ENCODE data around the gene ZNF607.

DNA sequence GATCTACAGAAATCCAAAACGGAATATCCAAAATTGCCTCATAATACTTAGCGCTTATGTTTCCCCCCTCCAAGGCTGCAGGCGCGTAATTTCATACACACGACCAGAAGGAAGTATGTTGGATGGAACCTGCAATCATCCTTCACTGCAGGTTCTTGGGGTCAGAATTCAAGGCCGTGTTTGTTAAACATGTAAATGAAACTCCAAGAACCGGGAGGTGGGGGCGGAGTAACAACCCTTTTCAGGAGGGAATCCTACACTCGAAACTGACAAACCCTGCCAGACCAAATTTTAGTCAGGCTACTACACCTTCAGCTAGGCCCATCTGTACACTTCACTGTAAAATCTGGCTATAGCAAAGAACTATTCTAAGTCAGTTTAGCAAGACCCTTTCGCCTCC, 1.3 kb downstream of the ZNF607 start:
- TF ChIP-seq ZNF70 (CRISPR knock-in tag; IDR thresholded peaks at IDR 0.05) (no peak), ARNTL (CRISPR knock-in tag; IDR thresholded peaks at IDR 0.05; ENCODE audit: borderline replicate concordance, low read depth) (no peak), ESRRG (CRISPR knock-in tag; IDR thresholded peaks at IDR 0.05) (no peak), TOX (CRISPR knock-in tag; IDR thresholded peaks at IDR 0.05; ENCODE audit: borderline replicate concordance) (no peak), CSDC2 (CRISPR knock-in tag; IDR thresholded peaks at IDR 0.05) (no peak), RARB (CRISPR knock-in tag; IDR thresholded peaks at IDR 0.05) (no peak), ZFP3 (CRISPR knock-in tag; IDR thresholded peaks at IDR 0.05) (no peak), BACH2 (CRISPR knock-in tag; IDR thresholded peaks at IDR 0.05; ENCODE audit: borderline replicate concordance) (no peak)
- TF ChIP-seq, protein P1, sequence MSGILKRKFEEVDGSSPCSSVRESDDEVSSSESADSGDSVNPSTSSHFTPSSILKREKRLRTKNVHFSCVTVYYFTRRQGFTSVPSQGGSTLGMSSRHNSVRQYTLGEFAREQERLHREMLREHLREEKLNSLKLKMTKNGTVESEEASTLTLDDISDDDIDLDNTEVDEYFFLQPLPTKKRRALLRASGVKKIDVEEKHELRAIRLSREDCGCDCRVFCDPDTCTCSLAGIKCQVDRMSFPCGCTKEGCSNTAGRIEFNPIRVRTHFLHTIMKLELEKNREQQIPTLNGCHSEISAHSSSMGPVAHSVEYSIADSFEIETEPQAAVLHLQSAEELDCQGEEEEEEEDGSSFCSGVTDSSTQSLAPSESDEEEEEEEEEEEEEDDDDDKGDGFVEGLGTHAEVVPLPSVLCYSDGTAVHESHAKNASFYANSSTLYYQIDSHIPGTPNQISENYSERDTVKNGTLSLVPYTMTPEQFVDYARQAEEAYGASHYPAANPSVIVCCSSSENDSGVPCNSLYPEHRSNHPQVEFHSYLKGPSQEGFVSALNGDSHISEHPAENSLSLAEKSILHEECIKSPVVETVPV (CRISPR knock-in tag; IDR thresholded peaks at IDR 0.05) = no peak
- TF ChIP-seq, protein P2, sequence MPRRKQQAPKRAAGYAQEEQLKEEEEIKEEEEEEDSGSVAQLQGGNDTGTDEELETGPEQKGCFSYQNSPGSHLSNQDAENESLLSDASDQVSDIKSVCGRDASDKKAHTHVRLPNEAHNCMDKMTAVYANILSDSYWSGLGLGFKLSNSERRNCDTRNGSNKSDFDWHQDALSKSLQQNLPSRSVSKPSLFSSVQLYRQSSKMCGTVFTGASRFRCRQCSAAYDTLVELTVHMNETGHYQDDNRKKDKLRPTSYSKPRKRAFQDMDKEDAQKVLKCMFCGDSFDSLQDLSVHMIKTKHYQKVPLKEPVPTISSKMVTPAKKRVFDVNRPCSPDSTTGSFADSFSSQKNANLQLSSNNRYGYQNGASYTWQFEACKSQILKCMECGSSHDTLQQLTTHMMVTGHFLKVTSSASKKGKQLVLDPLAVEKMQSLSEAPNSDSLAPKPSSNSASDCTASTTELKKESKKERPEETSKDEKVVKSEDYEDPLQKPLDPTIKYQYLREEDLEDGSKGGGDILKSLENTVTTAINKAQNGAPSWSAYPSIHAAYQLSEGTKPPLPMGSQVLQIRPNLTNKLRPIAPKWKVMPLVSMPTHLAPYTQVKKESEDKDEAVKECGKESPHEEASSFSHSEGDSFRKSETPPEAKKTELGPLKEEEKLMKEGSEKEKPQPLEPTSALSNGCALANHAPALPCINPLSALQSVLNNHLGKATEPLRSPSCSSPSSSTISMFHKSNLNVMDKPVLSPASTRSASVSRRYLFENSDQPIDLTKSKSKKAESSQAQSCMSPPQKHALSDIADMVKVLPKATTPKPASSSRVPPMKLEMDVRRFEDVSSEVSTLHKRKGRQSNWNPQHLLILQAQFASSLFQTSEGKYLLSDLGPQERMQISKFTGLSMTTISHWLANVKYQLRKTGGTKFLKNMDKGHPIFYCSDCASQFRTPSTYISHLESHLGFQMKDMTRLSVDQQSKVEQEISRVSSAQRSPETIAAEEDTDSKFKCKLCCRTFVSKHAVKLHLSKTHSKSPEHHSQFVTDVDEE (CRISPR knock-in tag; IDR thresholded peaks at IDR 0.05) = no peak
- TF ChIP-seq, protein P3, sequence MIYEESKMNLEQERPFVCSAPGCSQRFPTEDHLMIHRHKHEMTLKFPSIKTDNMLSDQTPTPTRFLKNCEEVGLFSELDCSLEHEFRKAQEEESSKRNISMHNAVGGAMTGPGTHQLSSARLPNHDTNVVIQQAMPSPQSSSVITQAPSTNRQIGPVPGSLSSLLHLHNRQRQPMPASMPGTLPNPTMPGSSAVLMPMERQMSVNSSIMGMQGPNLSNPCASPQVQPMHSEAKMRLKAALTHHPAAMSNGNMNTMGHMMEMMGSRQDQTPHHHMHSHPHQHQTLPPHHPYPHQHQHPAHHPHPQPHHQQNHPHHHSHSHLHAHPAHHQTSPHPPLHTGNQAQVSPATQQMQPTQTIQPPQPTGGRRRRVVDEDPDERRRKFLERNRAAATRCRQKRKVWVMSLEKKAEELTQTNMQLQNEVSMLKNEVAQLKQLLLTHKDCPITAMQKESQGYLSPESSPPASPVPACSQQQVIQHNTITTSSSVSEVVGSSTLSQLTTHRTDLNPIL (CRISPR knock-in tag; IDR thresholded peaks at IDR 0.05; ENCODE audit: low read depth) = no peak
- TF ChIP-seq, protein P4, sequence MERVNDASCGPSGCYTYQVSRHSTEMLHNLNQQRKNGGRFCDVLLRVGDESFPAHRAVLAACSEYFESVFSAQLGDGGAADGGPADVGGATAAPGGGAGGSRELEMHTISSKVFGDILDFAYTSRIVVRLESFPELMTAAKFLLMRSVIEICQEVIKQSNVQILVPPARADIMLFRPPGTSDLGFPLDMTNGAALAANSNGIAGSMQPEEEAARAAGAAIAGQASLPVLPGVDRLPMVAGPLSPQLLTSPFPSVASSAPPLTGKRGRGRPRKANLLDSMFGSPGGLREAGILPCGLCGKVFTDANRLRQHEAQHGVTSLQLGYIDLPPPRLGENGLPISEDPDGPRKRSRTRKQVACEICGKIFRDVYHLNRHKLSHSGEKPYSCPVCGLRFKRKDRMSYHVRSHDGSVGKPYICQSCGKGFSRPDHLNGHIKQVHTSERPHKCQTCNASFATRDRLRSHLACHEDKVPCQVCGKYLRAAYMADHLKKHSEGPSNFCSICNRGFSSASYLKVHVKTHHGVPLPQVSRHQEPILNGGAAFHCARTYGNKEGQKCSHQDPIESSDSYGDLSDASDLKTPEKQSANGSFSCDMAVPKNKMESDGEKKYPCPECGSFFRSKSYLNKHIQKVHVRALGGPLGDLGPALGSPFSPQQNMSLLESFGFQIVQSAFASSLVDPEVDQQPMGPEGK (CRISPR knock-in tag; IDR thresholded peaks at IDR 0.05; ENCODE audit: borderline replicate concordance) = no peak

Data from SK-N-SH treated with all-trans-retinoic acid at 6 μM for 48 hours (cell line).